HUES48 (cell line): ENCODE results near the gene HS6ST3.

ENCODE experiments used
- H3K27ac ChIP-seq: one replicate; pipeline ENCODE4 v1.7.0; 2013; ENCODE audit warnings: low read depth, low read length, inconsistent platforms
- H3K27me3 ChIP-seq: 2 replicates; pipeline ENCODE4 v1.6.1; 2013; ENCODE audit warnings: mild to moderate bottlenecking, low read length; ENCODE audit not compliant: control insufficient read depth, insufficient read depth
- H3K36me3 ChIP-seq: 2 replicates; pipeline ENCODE4 v1.6.1; 2013; ENCODE audit warnings: low read length; ENCODE audit not compliant: control insufficient read depth, insufficient read depth
- H3K4me1 ChIP-seq: 2 replicates; pipeline ENCODE4 v1.6.1; 2013; ENCODE audit warnings: mild to moderate bottlenecking, low read length; ENCODE audit not compliant: control insufficient read depth, insufficient read depth
- H3K4me3 ChIP-seq: 2 replicates; pipeline ENCODE4 v1.5.1; 2013; ENCODE audit warnings: mild to moderate bottlenecking, low read depth, low read length
- H3K9ac ChIP-seq: 2 replicates; pipeline ENCODE4 v1.6.1; 2013; ENCODE audit warnings: mild to moderate bottlenecking, low read depth, low read length, moderate library complexity
- H3K9me3 ChIP-seq: 2 replicates; pipeline ENCODE4 v1.6.1; 2013; ENCODE audit warnings: low read length; ENCODE audit not compliant: control insufficient read depth, insufficient read depth

HS6ST3 gene

DNA sequence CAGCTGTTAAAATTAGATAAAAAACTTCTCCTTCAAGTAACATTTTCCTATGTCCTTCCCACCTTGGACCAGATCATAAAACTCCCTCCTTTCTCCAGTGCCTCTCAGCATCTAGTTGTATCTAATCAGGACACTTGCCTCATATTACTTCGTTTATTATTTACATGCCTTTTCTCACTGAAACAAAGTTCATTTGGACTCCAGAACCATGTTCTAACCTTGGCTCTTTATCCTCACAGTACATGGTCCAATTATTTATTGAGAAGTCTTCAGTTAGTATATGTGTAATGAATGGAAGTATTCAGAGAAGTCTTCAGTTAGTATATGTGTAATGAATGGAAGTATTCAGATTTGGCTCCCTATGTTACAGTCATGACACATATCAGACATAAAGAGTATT lies 561.7 kb downstream of the HS6ST3 start:
- H3K9me3 ChIP-seq = no peaks in the 10 kb centered on the region
- H3K36me3 ChIP-seq = no peaks in the 10 kb centered on the region
- no peak overlapping the region for H3K27ac ChIP-seq
- H3K9ac ChIP-seq = no peak overlapping the region
- H3K27me3 ChIP-seq = no peaks in the 10 kb centered on the region
- no peaks in the 10 kb centered on the region for H3K4me1 ChIP-seq
- H3K4me3 ChIP-seq = no peak overlapping the region

DNA sequence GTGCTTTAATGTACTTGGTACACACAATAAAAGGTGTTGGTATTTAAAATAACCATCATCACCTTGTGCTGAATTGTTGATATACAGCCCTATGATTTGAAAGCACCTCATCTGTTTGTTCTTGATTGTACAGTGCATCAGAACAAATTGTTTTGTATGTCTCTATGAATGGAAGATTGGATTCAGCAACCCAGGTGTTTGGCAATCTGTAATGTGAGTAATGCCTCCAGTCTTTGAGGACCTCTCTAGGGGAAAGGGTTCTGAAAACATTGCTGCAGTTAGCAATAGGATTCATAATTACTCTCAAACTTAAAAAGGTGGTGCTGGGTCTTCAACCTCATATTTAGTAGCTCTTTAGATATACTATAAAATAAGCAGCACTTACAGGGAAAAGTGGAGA lies 562.6 kb downstream of the HS6ST3 start:
- no peak overlapping the region for H3K27ac ChIP-seq
- H3K36me3 ChIP-seq = no peaks in the 10 kb centered on the region
- H3K4me1 ChIP-seq = no peaks in the 10 kb centered on the region
- H3K9ac ChIP-seq = no peak overlapping the region
- H3K27me3 ChIP-seq = no peaks in the 10 kb centered on the region
- H3K4me3 ChIP-seq = no peak overlapping the region
- H3K9me3 ChIP-seq = no peaks in the 10 kb centered on the region

DNA sequence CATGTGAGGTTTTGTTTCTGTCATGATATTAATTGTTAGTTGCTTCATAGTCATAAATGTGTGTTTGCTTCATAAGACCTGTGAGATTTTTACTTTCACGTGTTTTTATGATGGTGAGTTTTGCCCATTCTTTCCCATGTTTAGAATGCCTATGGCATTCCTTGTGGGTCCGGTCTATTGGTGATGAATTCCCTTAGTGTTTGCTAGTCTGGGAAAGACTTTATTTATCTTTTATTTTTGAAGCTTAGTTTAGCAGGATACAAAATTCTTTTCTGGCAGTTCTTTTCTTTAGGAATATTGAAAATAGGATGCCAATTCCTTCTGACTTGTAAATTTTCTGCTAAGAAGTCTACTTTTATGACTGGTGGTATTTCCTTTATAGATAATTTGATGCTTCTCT lies 571.7 kb downstream of the HS6ST3 start:
- no peak overlapping the region for H3K9ac ChIP-seq
- H3K4me3 ChIP-seq = no peak overlapping the region
- H3K36me3 ChIP-seq = no peaks in the 10 kb centered on the region
- H3K4me1 ChIP-seq = no peaks in the 10 kb centered on the region
- 0 out of 2 replicates have a peak, but pooled peaks cover 4% of the 10 kb centered on the region for H3K9me3 ChIP-seq
- H3K27me3 ChIP-seq = no peaks in the 10 kb centered on the region
- H3K27ac ChIP-seq = no peak overlapping the region

DNA sequence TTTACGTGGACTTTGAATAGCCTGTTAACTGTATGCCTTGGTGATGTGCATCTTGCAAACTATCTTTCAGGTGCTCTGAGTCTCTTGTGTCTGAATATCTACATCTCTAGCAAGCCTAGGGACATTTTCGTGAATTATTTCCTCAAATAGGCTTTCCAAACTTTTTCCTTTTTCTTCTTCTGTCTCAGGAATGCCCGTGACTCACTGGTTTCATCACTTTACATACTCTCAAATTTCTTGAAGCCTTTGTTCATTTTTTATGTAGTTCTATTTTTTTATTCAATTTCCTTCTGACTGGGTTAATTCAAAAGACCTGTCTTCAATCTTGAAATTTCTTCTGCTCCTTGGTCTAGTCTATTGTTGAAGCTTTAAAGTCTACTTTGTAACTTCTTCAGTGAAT lies 572.1 kb downstream of the HS6ST3 start:
- no peaks in the 10 kb centered on the region for H3K4me1 ChIP-seq
- no peaks in the 10 kb centered on the region for H3K27me3 ChIP-seq
- H3K27ac ChIP-seq = no peak overlapping the region
- no peaks in the 10 kb centered on the region for H3K36me3 ChIP-seq
- no peak overlapping the region for H3K4me3 ChIP-seq
- H3K9ac ChIP-seq = no peak overlapping the region
- 0 out of 2 replicates have a peak, but pooled peaks cover 4% of the 10 kb centered on the region for H3K9me3 ChIP-seq

DNA sequence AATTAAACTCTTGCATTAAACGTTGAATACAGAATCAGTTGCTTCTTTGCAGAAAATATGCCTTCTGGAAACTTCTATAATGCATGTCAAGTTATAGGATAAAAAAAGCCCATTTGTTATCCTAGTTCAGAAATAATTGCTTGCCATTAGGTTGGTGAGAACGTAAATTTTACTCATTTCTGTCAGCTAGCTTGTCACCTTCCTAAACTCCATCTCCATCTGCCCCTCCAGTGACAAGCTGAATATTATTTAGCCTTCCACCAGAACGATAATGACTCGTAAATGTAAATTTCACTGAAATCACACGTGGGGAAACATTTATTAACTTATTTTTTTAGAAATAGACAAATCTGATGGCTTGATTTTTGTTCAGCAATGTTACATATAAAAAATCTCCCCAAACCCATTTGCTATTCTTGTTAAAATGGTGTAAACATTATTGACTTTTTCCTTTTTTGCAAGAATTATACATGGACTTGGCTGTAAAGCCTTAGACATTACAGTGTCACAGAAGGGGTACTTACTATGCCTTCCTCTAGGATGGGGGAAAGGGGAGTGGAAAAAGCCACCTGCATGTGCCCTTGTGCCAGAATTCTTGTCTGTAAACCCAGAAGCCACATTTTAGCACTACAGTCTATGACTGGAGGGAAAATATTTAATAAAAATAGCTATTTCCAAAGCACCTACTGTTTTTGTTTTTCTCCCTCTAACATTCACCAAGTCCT lies 577.5 kb downstream of the HS6ST3 start:
- Histone ChIP-seq H3K4me3 (no peak overlapping the region), H3K4me1 (no peaks in the 10 kb centered on the region), H3K9me3 (no peaks in the 10 kb centered on the region), H3K27ac (no peak overlapping the region), H3K36me3 (no peaks in the 10 kb centered on the region), H3K27me3 (no peaks in the 10 kb centered on the region), H3K9ac (no peak overlapping the region)

DNA sequence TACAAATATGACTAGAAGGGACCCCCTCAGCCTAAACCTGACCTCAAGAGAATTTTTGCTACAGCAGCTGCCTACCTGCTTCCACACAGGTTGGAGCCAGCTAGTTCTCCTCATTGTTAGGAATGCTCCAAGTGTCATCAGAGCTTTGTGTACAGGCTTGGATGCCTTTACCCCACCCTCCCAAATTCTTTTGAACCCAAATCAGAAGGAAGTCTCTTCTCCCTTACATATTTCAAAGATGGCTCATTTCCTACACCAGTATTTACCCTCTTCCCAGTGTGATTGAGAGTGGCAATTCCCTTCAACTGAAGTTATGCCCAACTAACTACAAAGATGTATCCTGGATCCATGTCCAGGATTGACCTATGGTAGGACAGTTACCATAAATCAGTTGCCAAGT lies 581.2 kb downstream of the HS6ST3 start:
- no peaks in the 10 kb centered on the region for H3K4me1 ChIP-seq
- H3K27me3 ChIP-seq = no peaks in the 10 kb centered on the region
- no peak overlapping the region for H3K27ac ChIP-seq
- no peaks in the 10 kb centered on the region for H3K36me3 ChIP-seq
- H3K9ac ChIP-seq = no peak overlapping the region
- no peaks in the 10 kb centered on the region for H3K9me3 ChIP-seq
- no peak overlapping the region for H3K4me3 ChIP-seq

DNA sequence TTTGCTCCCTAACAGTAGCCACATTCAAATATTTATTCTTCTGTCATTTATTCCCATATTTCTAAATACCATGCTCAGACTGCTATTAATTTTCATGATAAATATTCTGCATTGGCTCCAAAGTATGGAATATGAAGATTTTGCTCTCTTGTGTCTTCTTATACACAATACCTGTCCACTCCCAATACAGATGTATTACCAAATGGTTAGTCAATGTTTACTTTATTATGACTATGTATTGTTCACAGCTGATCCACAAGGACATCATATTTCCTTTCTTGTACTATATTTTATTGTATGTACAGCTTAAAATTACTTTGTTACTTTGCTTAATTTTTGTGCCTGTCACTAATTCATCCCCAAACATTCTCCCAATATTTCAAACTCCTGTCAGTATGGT lies 582.1 kb downstream of the HS6ST3 start:
- Histone ChIP-seq H3K9me3 (no peaks in the 10 kb centered on the region), H3K27me3 (no peaks in the 10 kb centered on the region), H3K36me3 (no peaks in the 10 kb centered on the region), H3K9ac (no peak overlapping the region), H3K4me1 (no peaks in the 10 kb centered on the region), H3K4me3 (no peak overlapping the region), H3K27ac (no peak overlapping the region)

DNA sequence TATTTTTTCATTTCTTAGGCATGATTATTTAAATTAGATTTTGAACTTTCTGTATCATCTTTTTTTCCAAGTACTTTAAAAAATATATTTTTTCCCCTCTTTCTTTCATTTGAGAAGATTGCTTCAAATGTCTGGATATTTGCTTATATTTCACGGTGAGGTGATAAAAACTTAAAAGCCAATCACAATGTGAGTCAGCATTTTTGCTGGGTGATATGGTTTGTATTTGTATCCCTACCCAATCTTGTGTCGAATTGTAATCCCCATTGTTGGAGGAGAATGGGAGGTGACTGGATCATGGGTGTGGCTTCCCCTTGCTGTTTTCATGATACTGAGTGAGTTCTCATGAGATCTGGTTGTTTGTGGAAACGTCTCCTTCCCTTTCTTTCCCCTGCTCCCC lies 583.9 kb downstream of the HS6ST3 start:
- Histone ChIP-seq H3K27ac (no peak overlapping the region), H3K9ac (no peak overlapping the region), H3K4me3 (no peak overlapping the region), H3K4me1 (no peaks in the 10 kb centered on the region), H3K27me3 (no peaks in the 10 kb centered on the region), H3K9me3 (no peaks in the 10 kb centered on the region), H3K36me3 (no peaks in the 10 kb centered on the region)

DNA sequence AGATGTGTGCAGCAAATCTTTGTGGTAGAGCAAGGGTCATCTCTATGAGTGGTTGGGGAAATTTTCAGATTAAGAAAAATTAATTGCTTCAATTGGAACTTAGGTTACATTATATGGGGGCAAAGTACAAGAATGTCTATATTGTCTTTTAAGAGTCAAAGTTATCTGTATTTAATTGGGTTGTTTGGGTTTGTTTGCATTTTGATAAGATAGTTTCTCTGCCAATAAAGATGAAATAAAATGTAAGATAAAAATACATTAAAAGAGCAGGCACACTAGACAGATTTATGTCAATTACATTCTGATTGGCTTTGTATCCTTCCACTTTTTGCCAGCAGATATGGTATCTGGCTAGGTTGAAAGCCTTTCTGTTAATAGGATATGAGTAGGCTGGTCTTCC lies 587.1 kb downstream of the HS6ST3 start:
- no peaks in the 10 kb centered on the region for H3K4me1 ChIP-seq
- H3K36me3 ChIP-seq = no peaks in the 10 kb centered on the region
- H3K9ac ChIP-seq = no peak overlapping the region
- H3K9me3 ChIP-seq = no peaks in the 10 kb centered on the region
- no peaks in the 10 kb centered on the region for H3K27me3 ChIP-seq
- no peak overlapping the region for H3K27ac ChIP-seq
- no peak overlapping the region for H3K4me3 ChIP-seq

DNA sequence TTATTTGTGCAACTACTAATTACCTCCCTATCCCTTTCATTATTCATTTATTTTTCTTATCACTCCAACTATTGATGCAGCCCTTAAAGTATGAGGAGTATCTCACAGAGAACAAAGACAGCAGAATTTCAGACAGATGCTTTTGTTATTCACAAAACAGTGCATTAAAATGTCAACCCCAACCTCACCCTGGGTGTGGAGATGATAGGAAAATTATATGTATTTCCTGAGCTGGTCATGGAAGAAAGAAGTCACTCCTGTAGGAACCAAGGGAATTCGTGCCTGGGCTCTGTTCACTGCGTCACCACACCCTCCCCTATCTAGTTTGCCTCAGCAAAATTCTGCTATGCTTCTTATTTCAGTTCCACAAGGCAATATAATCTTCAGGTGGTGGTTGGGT lies 588.9 kb downstream of the HS6ST3 start:
- H3K4me1 ChIP-seq = no peaks in the 10 kb centered on the region
- H3K27ac ChIP-seq = no peak overlapping the region
- H3K4me3 ChIP-seq = no peak overlapping the region
- H3K9ac ChIP-seq = no peak overlapping the region
- H3K27me3 ChIP-seq = no peaks in the 10 kb centered on the region
- H3K9me3 ChIP-seq = no peaks in the 10 kb centered on the region
- H3K36me3 ChIP-seq = no peaks in the 10 kb centered on the region

DNA sequence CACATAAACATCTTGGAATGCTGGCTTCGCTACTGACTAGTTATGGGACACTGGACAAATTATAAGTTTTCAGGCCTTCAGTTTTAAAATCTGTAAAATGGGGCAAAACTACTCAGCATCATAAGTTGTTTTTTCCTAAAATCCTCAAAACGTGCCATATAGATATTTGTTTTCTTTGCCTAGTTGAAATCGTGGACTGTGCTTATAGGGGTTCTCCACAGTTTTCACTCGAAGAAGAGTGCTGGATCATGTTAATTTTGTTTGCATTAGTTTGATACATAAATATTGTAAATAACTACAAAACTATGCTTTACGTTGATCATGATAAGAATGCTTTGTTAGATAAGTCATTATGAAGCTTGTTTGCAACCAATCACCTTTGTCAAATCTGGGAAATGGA lies 591.0 kb downstream of the HS6ST3 start:
- no peaks in the 10 kb centered on the region for H3K36me3 ChIP-seq
- no peak overlapping the region for H3K4me3 ChIP-seq
- no peaks in the 10 kb centered on the region for H3K4me1 ChIP-seq
- no peak overlapping the region for H3K9ac ChIP-seq
- H3K27me3 ChIP-seq = no peaks in the 10 kb centered on the region
- H3K27ac ChIP-seq = no peak overlapping the region
- no peaks in the 10 kb centered on the region for H3K9me3 ChIP-seq
